Lung (tissue), 12 donors: Measurements from ENCODE around the gene TBCCD1. TPM values are rescaled to one million over a fixed set of nuclear protein-coding genes. Genes with fewer than 3 reads are reported as not detected.

Experiments used
- ATAC-seq: fragments of 200-7000 bp; cut with Tn5 transposase; one replicate; pipeline ENCODE4 v1.9.1; 2020; ENCODE audit warnings: moderate number of reproducible peaks; ENCODE audit not compliant: insufficient read depth, low FRiP score
- DNase-seq, 3 donors: peaks; one replicate each; pipeline ENCODE4 v3.0.0-alpha.2; 2013 to 2017
- H3K27ac ChIP-seq, 2 donors: one replicate each; pipeline ENCODE4 v1.5.1; 2013; ENCODE audit warnings: mild to moderate bottlenecking in 2 of 2, moderate library complexity in 2 of 2, control low read depth in 1 of 2, inconsistent platforms in 1 of 2, low read depth in 1 of 2, low read length in 1 of 2
- H3K27me3 ChIP-seq, 3 donors: one replicate each; pipeline ENCODE4 v1.5.1; 2013; ENCODE audit warnings: low read length in 2 of 3; ENCODE audit not compliant: control insufficient read depth in 3 of 3, insufficient read depth in 3 of 3
- H3K36me3 ChIP-seq, 4 donors: one replicate each; pipeline ENCODE4 v1.5.1; 2013; ENCODE audit warnings: low read length in 4 of 4, mild to moderate bottlenecking in 1 of 4, moderate library complexity in 1 of 4; ENCODE audit not compliant: control insufficient read depth in 4 of 4, insufficient read depth in 4 of 4
- H3K4me1 ChIP-seq, 5 donors: one replicate each; pipeline ENCODE4 v1.5.1; 2013; ENCODE audit warnings: low read length in 5 of 5, mild to moderate bottlenecking in 2 of 5, moderate library complexity in 1 of 5; ENCODE audit not compliant: control insufficient read depth in 5 of 5, insufficient read depth in 5 of 5
- H3K4me3 ChIP-seq: one replicate; pipeline ENCODE4 v1.5.1; 2013; ENCODE audit warnings: mild to moderate bottlenecking, control low read depth, moderate library complexity
- H3K9ac ChIP-seq, 2 donors: one replicate each; pipeline ENCODE4 v1.5.1; 2013; ENCODE audit warnings: low read length in 2 of 2, control low read depth in 1 of 2; ENCODE audit not compliant: insufficient read depth in 1 of 2
- H3K9me3 ChIP-seq, 4 donors: one replicate each; pipeline ENCODE4 v1.5.1; 2013; ENCODE audit warnings: low read length in 3 of 4, mild to moderate bottlenecking in 1 of 4, moderate library complexity in 1 of 4; ENCODE audit not compliant: control insufficient read depth in 4 of 4, insufficient read depth in 3 of 4
- CTCF ChIP-seq: IDR thresholded peaks from 2 replicates; pipeline ENCODE4 v1.5.1; 2012; ENCODE audit warnings: mild to moderate bottlenecking; ENCODE audit errors: control extremely low read depth, extremely low read depth
- WGBS, 2 donors: extraction: QIAGEN DNeasy Blood & Tissue Kit; methylation state at CpG; one replicate each; pipeline ENCODE4 v1.1.7; 2013; 5-methylcytosine and 5-hydroxymethylcytosine counted together
- polyA plus RNA-seq, 2 donors: library from polyadenylated mRNA; stranded (reverse); fragments of 200-250 nt; gene quantifications; one replicate each; pipeline ENCODE4 v1.2.1, GENCODE V29; 2013
- total RNA-seq, 2 donors: library from RNA; depleted of rRNA in 1 of 2; stranded (reverse); fragments of >200 nt in 1 of 2; gene quantifications; one replicate each; pipeline ENCODE4 v1.2.1, GENCODE V29; 2014 to 2021
- donor health status: control.
- donor health status: control.
- donor health status: Bipolar disorder and iron deficiency.
- donor health status: healthy.
- donor health status: DM: yes; HTN: yes; CAD: no.

The TBCCD1 gene
- total and polyA plus RNA-seq, 4 donors = 3.2 to 17.3 (median 7.5) TPM

DNA sequence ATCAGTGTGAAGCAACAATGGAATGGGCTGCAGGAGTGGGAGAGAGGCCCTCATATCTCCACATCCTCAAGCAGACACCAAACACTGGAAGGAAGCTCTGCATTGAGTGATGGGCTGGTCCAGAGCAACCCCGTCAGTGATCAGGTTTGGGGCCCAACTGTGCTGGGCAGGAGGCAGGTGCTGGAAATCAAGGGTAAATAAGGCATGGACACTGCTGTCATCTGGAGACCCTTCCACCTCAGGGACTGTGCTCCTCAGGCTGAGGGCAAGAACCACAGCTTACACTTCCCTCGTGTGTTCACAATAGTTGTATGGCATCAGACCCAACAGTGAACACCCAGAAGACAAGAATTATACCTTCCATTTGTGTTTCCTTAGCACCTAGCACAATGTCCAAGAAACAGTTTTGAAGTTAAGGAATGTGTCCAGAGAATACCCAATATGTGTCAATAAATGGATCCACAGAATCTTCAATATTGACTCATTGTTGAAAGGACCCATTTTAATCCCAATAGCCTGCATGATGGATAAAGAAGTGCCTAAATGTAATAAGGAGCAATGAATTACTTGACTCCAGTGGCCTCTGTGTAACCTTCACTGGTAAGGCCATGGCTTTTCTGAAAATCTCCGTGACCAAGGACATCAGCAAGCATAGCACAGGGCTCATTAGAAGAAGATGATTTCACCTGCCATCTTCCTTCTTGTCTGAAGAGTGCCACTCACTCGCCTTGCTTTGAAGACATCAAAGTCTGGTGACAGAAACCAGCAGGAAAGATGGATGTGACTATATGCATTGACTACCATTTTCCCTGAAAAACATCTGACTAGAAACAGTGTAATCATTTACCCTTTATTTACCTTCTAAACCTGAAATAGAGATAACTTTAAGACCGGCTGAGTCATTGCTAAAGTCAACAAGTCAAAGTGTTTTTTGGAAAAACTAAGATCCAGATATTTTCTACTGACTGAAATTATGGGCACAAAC is 38.7 kb upstream of the TBCCD1 start:
- WGBS, 2 donors = 82 to 89% methylated on average over 5 of the region's 5 CpGs
- no peak for ATAC-seq
- Histone ChIP-seq H3K9ac (no peak overlapping the region), H3K36me3 (no peaks in the 10 kb centered on the region), H3K4me3 (no peak overlapping the region), H3K4me1 (no peaks in the 10 kb centered on the region), H3K27me3 (no peaks in the 10 kb centered on the region), H3K27ac (no peak overlapping the region), H3K9me3 (no peaks in the 10 kb centered on the region)
- TF ChIP-seq CTCF = no peak
- DNase-seq = no peak

DNA sequence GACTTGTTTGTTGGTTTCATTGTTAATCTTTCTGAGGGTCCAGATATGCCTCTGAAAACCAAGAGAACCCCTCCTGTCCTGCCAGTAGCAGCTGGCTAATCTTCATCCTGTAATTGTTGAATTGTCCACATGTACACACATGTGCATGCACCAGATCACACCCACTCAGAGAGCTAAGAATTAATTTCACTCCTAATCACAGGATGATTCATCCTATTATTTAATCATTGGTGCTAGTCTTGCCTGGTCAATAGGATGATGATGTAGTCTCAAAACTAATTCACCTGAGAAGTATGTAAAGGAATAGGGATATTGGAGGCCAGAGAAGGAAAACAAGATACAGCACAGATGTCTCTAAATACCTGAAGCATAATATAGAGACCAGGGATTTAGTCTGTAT is 37.9 kb upstream of the TBCCD1 start:
- Histone ChIP-seq H3K9me3 (no peaks in the 10 kb centered on the region), H3K27me3 (no peaks in the 10 kb centered on the region), H3K9ac (no peak overlapping the region), H3K27ac (no peak overlapping the region), H3K4me1 (no peaks in the 10 kb centered on the region), H3K36me3 (no peaks in the 10 kb centered on the region), H3K4me3 (no peak overlapping the region)
- no peak for DNase-seq
- ATAC-seq = no peak
- TF ChIP-seq CTCF = no peak

- peaks cover 0 to 2% (median 0%) of the 10 kb centered on the region in 5 donors for H3K4me1 ChIP-seq
- DNase-seq (no peak), ATAC-seq (no peak)
- no peaks in the 10 kb centered on the region for H3K27me3 ChIP-seq
- no peak overlapping the region for H3K27ac ChIP-seq
- no peaks in the 10 kb centered on the region for H3K36me3 ChIP-seq
- WGBS, 2 donors = 79% methylated on average over 7 of the region's 7 CpGs
- H3K4me3 ChIP-seq = no peak overlapping the region
- no peak overlapping the region for H3K9ac ChIP-seq
- no peaks in the 10 kb centered on the region for H3K9me3 ChIP-seq
- TF ChIP-seq CTCF = no peak
Measured at GRCh38 chr3:186603159-186603558, 36.0 kb upstream of the TBCCD1 start.
